DND-41 (cell line): ENCODE measurements around the gene ZNF786.

Experiments used
- ATAC-seq: fragments of 200-7000 bp; cut with Tn5 transposase; 3 replicates; pipeline ENCODE4 v1.9.1; 2021; ENCODE audit warnings: low read depth; ENCODE audit not compliant: insufficient read depth
- DNase-seq: peaks from one replicate; pipeline ENCODE4 v3.0.0-alpha.2; 2020
- H2AFZ ChIP-seq: 2 replicates; pipeline ENCODE4 v1.6.0; 2012; ENCODE audit warnings: low read depth, low read length
- H3K27ac ChIP-seq: 2 replicates; pipeline ENCODE4 v1.5.1; 2012; ENCODE audit warnings: low read length, inconsistent platforms
- H3K27me3 ChIP-seq: fragments of 200-600 bp; sonication (generic); 2 replicates; pipeline ENCODE4 v1.6.0; 2012; ENCODE audit warnings: low read length, mild to moderate bottlenecking, inconsistent platforms; ENCODE audit not compliant: insufficient read depth, poor library complexity
- H3K36me3 ChIP-seq: 2 replicates; pipeline ENCODE4 v1.5.1; 2012; ENCODE audit warnings: low read length, inconsistent platforms; ENCODE audit not compliant: insufficient read depth
- H3K4me1 ChIP-seq: 2 replicates; pipeline ENCODE4 v1.5.1; 2012; ENCODE audit warnings: mild to moderate bottlenecking, low read length; ENCODE audit not compliant: insufficient read depth
- H3K4me2 ChIP-seq: 2 replicates; pipeline ENCODE4 v1.6.0; 2012; ENCODE audit warnings: mild to moderate bottlenecking, moderate library complexity, low read length, inconsistent platforms; ENCODE audit not compliant: insufficient read depth
- H3K4me3 ChIP-seq, 2 experiments: fragments of 200-600 bp in 1 of 2; shearing (Covaris generic) in 1 of 2; 2 replicates each; pipeline ENCODE4 v1.5.1; 2012 to 2016; ENCODE audit warnings: inconsistent platforms in 2 of 2, low read length in 2 of 2, mild to moderate bottlenecking in 2 of 2, low read depth in 1 of 2, moderate library complexity in 1 of 2
- H3K79me2 ChIP-seq: 2 replicates; pipeline ENCODE4 v1.6.0; 2012; ENCODE audit warnings: low read length, inconsistent platforms; ENCODE audit not compliant: insufficient read depth
- H3K9ac ChIP-seq: 2 replicates; pipeline ENCODE4 v1.6.0; 2012; ENCODE audit warnings: low read depth, mild to moderate bottlenecking, inconsistent platforms, low read length, moderate library complexity
- H3K9me3 ChIP-seq: 2 replicates; pipeline ENCODE4 v1.5.1; 2012; ENCODE audit warnings: low read length, moderate library complexity, mild to moderate bottlenecking, inconsistent platforms; ENCODE audit not compliant: insufficient read depth, severe bottlenecking
- H4K20me1 ChIP-seq: 2 replicates; pipeline ENCODE4 v1.6.0; 2012; ENCODE audit warnings: low read length; ENCODE audit not compliant: insufficient read depth
- CTCF ChIP-seq: IDR thresholded peaks from 2 replicates; pipeline ENCODE4 v1.5.1; 2012; ENCODE audit warnings: borderline replicate concordance, low read length, moderate library complexity, mild to moderate bottlenecking; ENCODE audit not compliant: poor library complexity, severe bottlenecking; ENCODE audit errors: extremely low read depth
- EZH2 ChIP-seq: IDR thresholded peaks from 3 replicates; pipeline ENCODE4 v1.6.1; 2012; ENCODE audit warnings: borderline replicate concordance, low read depth, mild to moderate bottlenecking, moderate library complexity, low read length, inconsistent platforms; ENCODE audit not compliant: severe bottlenecking

The ZNF786 gene

GRCh38 chr7:149072438-149072775 lies 18.1 kb downstream of the ZNF786 start:
- 0 out of 2 replicates have a peak, but pooled peaks cover 4% of the 10 kb centered on the region for H3K79me2 ChIP-seq
- no peak overlapping the region for H3K4me2 ChIP-seq
- no peaks in the 10 kb centered on the region for H3K9me3 ChIP-seq
- ATAC-seq (no peak), DNase-seq (no peak)
- no peak overlapping the region for H3K9ac ChIP-seq
- H3K27me3 ChIP-seq, result no peaks in the 10 kb centered on the region
- no peak overlapping the region for H3K27ac ChIP-seq
- no peaks in the 10 kb centered on the region for H3K4me1 ChIP-seq
- peaks cover 58% of the 10 kb centered on the region for H3K36me3 ChIP-seq
- TF ChIP-seq EZH2, result no peak
- H3K4me3 ChIP-seq, result no peak overlapping the region
- H2AFZ ChIP-seq, result no peak overlapping the region
- H4K20me1 ChIP-seq, result peaks cover 4% of the 10 kb centered on the region; the same call in 1 of the 2 replicates

GRCh38 chr7:149071641-149072437 lies 18.7 kb downstream of the ZNF786 start:
- no peak overlapping the region for H3K4me3 ChIP-seq
- 0 out of 2 replicates have a peak, but pooled peaks cover 4% of the 10 kb centered on the region for H3K79me2 ChIP-seq
- H3K27ac ChIP-seq, result no peak overlapping the region
- H3K36me3 ChIP-seq, result peaks cover 57% of the 10 kb centered on the region
- no peak overlapping the region for H3K9ac ChIP-seq
- no peaks in the 10 kb centered on the region for H3K9me3 ChIP-seq
- TF ChIP-seq CTCF (no peak), EZH2 (no peak)
- no peak overlapping the region for H2AFZ ChIP-seq
- H3K4me1 ChIP-seq, result no peaks in the 10 kb centered on the region
- DNase-seq (no peak), ATAC-seq (no peak)
- no peaks in the 10 kb centered on the region for H3K27me3 ChIP-seq
- H3K4me2 ChIP-seq, result no peak overlapping the region
- H4K20me1 ChIP-seq, result peaks cover 4% of the 10 kb centered on the region; the same call in 1 of the 2 replicates

- peaks cover 54% of the 10 kb centered on the region for H3K36me3 ChIP-seq
- DNase-seq (no peak), ATAC-seq (no peak)
- H3K9me3 ChIP-seq, result no peaks in the 10 kb centered on the region
- no peak overlapping the region for H3K9ac ChIP-seq
- 0 out of 2 replicates have a peak, but pooled peaks cover 4% of the 10 kb centered on the region for H3K79me2 ChIP-seq
- H3K4me2 ChIP-seq, result no peak overlapping the region
- H3K4me3 ChIP-seq, result no peak overlapping the region
- no peak overlapping the region for H3K27ac ChIP-seq
- TF ChIP-seq CTCF (no peak), EZH2 (no peak)
- no peaks in the 10 kb centered on the region for H3K4me1 ChIP-seq
- peaks cover 4% of the 10 kb centered on the region; the same call in 1 of the 2 replicates for H4K20me1 ChIP-seq
- no peak overlapping the region for H2AFZ ChIP-seq
- H3K27me3 ChIP-seq, result no peaks in the 10 kb centered on the region
Observed at GRCh38 chr7:149071182-149071635, 19.3 kb downstream of the ZNF786 start.

- H3K27ac ChIP-seq, result no peak overlapping the region
Observed at GRCh38 chr7:149070372-149071125, 20.0 kb downstream of the ZNF786 start.

More at GRCh38 chr7:149070372-149071125, 20.0 kb downstream of the ZNF786 start:
- DNase-seq (no peak), ATAC-seq (no peak)
- no peak overlapping the region for H2AFZ ChIP-seq
- no peak for TF ChIP-seq CTCF
- no peak for TF ChIP-seq EZH2
- H3K4me2 ChIP-seq, result no peak overlapping the region
- no peaks in the 10 kb centered on the region for H3K9me3 ChIP-seq
- peaks cover 4% of the 10 kb centered on the region; the same call in 1 of the 2 replicates for H4K20me1 ChIP-seq
- no peaks in the 10 kb centered on the region for H3K27me3 ChIP-seq
- H3K4me3 ChIP-seq, result no peak overlapping the region
- H3K79me2 ChIP-seq, result 0 out of 2 replicates have a peak, but pooled peaks cover 4% of the 10 kb centered on the region
- H3K9ac ChIP-seq, result no peak overlapping the region
- peaks cover 3% of the 10 kb centered on the region for H3K4me1 ChIP-seq
- H3K36me3 ChIP-seq, result peaks cover 54% of the 10 kb centered on the region
